Breast epithelium (tissue), 4 donors: Measurements from ENCODE around the gene LTO1. TPM values are rescaled to one million over a fixed set of nuclear protein-coding genes. Genes with fewer than 3 reads are reported as not detected.

ENCODE experiments used
- DNase-seq, 2 donors: peaks; one replicate each; pipeline ENCODE4 v3.0.0-alpha.2; 2019; ENCODE audit warnings: low spot score in 2 of 2
- H3K27ac ChIP-seq, 2 donors: fragments of 200-600 bp; sonication (generic) in 1 of 2; one replicate each; pipeline ENCODE4 v1.5.1; 2016 to 2019; ENCODE audit warnings: mild to moderate bottlenecking in 1 of 2
- H3K27me3 ChIP-seq, 2 donors: fragments of 200-600 bp; sonication (generic) in 1 of 2; one replicate each; pipeline versions ENCODE4 v1.5.1 to v1.6.0; 2017 to 2019; ENCODE audit warnings: control low read depth in 1 of 2, mild to moderate bottlenecking in 1 of 2
- H3K36me3 ChIP-seq: fragments of 200-600 bp; one replicate; pipeline ENCODE4 v1.5.1; 2019
- H3K4me1 ChIP-seq, 2 donors: fragments of 200-600 bp; sonication (generic); one replicate each; pipeline ENCODE4 v1.5.1; 2016 to 2019; ENCODE audit warnings: control low read depth in 1 of 2
- H3K4me3 ChIP-seq, 3 donors: fragments of 200-600 bp; sonication (generic); 1 replicate in 2 of 3; 2 replicates in 1 of 3; pipeline ENCODE4 v1.5.1; 2016 to 2019; ENCODE audit warnings: mild to moderate bottlenecking in 3 of 3, moderate library complexity in 2 of 3
- H3K9me3 ChIP-seq, 2 donors: fragments of 200-600 bp; sonication (generic) in 1 of 2; one replicate each; pipeline ENCODE4 v1.5.1; 2016 to 2019; ENCODE audit warnings: control low read depth in 1 of 2
- CTCF ChIP-seq, 3 donors: fragments of 450-650 bp; IDR thresholded peaks; one replicate each; pipeline ENCODE4 v1.5.1; 2016 to 2017; ENCODE audit warnings: antibody characterized with exemption in 3 of 3, mild to moderate bottlenecking in 3 of 3, moderate library complexity in 3 of 3
- POLR2A ChIP-seq: fragments of 450-650 bp; IDR thresholded peaks from one replicate; pipeline ENCODE4 v1.6.1; 2016; ENCODE audit warnings: antibody characterized with exemption, mild to moderate bottlenecking, moderate library complexity
- POLR2AphosphoS5 ChIP-seq, 3 donors: sonication (generic); formaldehyde crosslinking; IDR thresholded peaks; one replicate each; pipeline ENCODE4 v1.6.1; 2017; ENCODE audit warnings: antibody characterized with exemption in 3 of 3
- intact Hi-C: fragments of 100-400 bp; cut with DNase I; formaldehyde crosslinking; loops from one replicate; pipeline ENCODE4 v1.15.1; 2023; ENCODE audit warnings: low total_unique reads
- total RNA-seq, 3 donors: library from RNA; depleted of rRNA; stranded (reverse); fragments of >200 nt; gene quantifications; one replicate each; pipeline ENCODE4 v1.1.0, GENCODE V29; 2016

LTO1 gene
- total RNA-seq, 3 donors from 2014 or later, result 14.1 to 25.5 (median 18.7) TPM

- no peak for DNase-seq
- H3K36me3 ChIP-seq, result no peaks in the 10 kb centered on the region
- H3K9me3 ChIP-seq, result no peaks in the 10 kb centered on the region
- no peak overlapping the region for H3K27ac ChIP-seq
- H3K27me3 ChIP-seq, result no peaks in the 10 kb centered on the region
- intact Hi-C loops, result loop anchor here (5.0 kb wide), 1 partner anchor 1087 kb away; no protein-coding TSS in a partner anchor
- no peaks in the 10 kb centered on the region for H3K4me1 ChIP-seq
- H3K4me3 ChIP-seq, result no peak overlapping the region
- TF ChIP-seq CTCF (IDR thresholded peaks at IDR 0.05), result no peak
- no peak for TF ChIP-seq POLR2AphosphoS5 (IDR thresholded peaks at IDR 0.05)
- no peak for TF ChIP-seq POLR2A
Measured at GRCh38 chr11:69658626-69659450, 16.3 kb downstream of the LTO1 start.

- intact Hi-C loops, result loop anchor here (5.0 kb wide), 1 partner anchor 1086 kb away; no protein-coding TSS in a partner anchor
- H3K9me3 ChIP-seq, result no peaks in the 10 kb centered on the region
- H3K4me1 ChIP-seq, result no peaks in the 10 kb centered on the region
- DNase-seq, result no peak
- H3K36me3 ChIP-seq, result no peaks in the 10 kb centered on the region
- no peaks in the 10 kb centered on the region for H3K27me3 ChIP-seq
- TF ChIP-seq POLR2AphosphoS5 (IDR thresholded peaks at IDR 0.05) (no peak), POLR2A (no peak), CTCF (IDR thresholded peaks at IDR 0.05) (no peak)
- no peak overlapping the region for H3K27ac ChIP-seq
- H3K4me3 ChIP-seq, result no peak overlapping the region
Measured at GRCh38 chr11:69657911-69658625, 17.1 kb downstream of the LTO1 start.

- Histone ChIP-seq H3K36me3 (no peaks in the 10 kb centered on the region), H3K4me1 (no peaks in the 10 kb centered on the region), H3K4me3 (no peak overlapping the region), H3K9me3 (no peaks in the 10 kb centered on the region), H3K27ac (no peak overlapping the region), H3K27me3 (no peaks in the 10 kb centered on the region)
- no peak for DNase-seq
- intact Hi-C loops, result loop anchor here (5.0 kb wide), 1 partner anchor 1085 kb away; no protein-coding TSS in a partner anchor
- no peak for TF ChIP-seq POLR2AphosphoS5 (IDR thresholded peaks at IDR 0.05)
Measured at GRCh38 chr11:69657456-69657910, 17.7 kb downstream of the LTO1 start.

- Histone ChIP-seq H3K4me1 (no peaks in the 10 kb centered on the region), H3K27ac (no peak overlapping the region)
- no peak for DNase-seq
Measured at GRCh38 chr11:69656536-69657455, 18.4 kb downstream of the LTO1 start.

More at GRCh38 chr11:69656536-69657455, 18.4 kb downstream of the LTO1 start:
- Histone ChIP-seq H3K36me3 (peaks cover 4% of the 10 kb centered on the region), H3K9me3 (no peaks in the 10 kb centered on the region), H3K4me3 (no peak overlapping the region), H3K27me3 (no peaks in the 10 kb centered on the region)
- intact Hi-C loops, result loop anchor here (5.0 kb wide), 1 partner anchor 1084 kb away; no protein-coding TSS in a partner anchor
- no peak for TF ChIP-seq CTCF (IDR thresholded peaks at IDR 0.05)
- TF ChIP-seq POLR2AphosphoS5 (IDR thresholded peaks at IDR 0.05), result no peak
- TF ChIP-seq POLR2A, result no peak
